Inflammatory macrophage (primary cell): Measurements from ENCODE around the gene EIF1.
"Not testable (repeated sequence)": the region's sequence is repeated elsewhere in the genome, so short reads cannot be mapped to it uniquely, and the experiment has no call there.

Experiments used
- DNase-seq, 2 donors: peaks; one replicate each; pipeline ENCODE4 v3.0.0-alpha.2; 2020 to 2022

The EIF1 gene

GRCh38 chr17:41655611-41656111, 33.0 kb upstream of the EIF1 start:
- no peak for DNase-seq

DNA sequence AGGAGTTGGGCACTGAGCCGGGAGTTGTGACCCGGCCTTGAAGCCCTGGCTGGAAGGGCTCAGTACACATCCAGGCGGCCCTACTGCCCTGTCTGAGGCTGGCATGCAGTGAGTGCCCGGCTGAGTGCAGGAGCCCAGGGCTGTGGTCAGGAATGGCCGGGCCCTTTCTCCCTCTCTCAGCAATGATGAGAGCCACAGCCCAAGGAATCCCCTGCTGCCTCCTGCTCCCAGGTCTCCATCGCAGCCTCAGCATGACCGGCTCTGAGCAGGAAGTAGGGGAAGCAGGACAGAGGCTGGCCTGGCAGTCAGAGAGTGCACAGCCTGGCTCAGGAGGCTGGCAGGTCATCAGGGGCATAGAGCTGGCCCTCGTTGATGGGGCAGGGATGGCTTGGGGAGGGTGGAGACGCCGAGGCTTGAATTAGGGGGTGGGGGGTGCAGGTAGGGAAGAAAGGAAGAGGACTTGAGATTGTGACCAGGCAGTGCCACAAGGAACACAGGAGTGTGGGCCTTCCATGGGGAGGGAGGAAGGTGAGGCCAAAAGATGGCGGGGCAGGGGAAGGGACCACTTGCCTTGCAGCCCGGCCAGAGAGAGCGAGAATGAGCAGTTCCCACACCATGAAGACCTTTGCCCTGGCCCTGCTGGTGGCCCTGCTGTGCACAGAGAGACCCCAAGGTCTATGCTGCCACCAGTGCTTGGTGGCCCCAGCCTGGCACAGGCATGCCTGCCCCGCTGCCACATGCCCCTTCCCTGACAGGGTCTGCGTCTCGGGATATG, 32.2 kb upstream of the EIF1 start:
- no peak for DNase-seq

- DNase-seq: no peak
Observed at GRCh38 chr17:41657176-41657754, 31.4 kb upstream of the EIF1 start.

DNA sequence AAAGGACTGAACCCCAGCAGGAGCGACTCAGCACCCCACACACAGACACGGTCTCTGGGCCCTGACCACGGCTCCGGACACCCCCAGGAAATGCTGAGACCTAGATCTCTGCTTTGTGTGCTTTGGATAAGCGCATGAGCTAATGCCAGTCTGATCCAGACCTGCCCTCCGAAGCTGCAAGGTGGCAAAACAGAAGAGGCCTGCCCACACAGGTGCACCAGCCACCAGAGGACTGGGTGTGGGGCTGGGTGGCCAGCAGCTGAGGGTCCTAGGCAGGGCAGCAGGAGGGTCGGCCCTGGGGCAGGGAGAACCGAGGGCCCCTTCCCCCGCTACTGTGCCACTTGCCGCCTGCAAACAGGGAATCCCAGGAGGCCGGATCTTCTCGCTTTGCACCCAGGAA, 30.7 kb upstream of the EIF1 start:
- no peak for DNase-seq

- DNase-seq: no peak
Observed at GRCh38 chr17:41658846-41659245, 29.8 kb upstream of the EIF1 start.

- DNase-seq: no peak
Observed at GRCh38 chr17:41659427-41660212, 29.1 kb upstream of the EIF1 start.

DNA sequence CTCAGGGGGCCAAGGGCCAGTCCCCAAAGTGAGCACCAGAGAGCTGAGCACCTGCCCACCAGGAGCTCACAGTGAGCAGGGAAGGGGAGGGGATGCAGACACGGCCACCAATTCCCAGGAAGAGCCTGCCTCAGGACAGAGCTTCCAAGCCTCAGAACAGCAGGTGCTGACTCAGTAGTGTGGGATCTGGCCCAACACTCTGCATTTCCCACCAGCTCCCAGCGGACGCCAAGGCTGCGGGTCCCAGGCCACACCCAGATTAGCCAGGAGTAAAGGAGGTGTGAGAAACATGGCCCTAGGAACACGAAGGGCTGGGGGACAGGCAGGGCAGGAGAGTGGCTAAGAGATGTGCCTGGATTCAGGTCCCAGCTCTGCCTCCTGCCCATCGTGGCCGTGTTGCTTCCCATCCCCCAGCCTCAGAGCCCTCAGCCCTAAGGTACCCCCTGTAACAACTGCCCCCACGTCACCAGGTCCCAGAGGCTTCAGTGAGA, 28.4 kb upstream of the EIF1 start:
- no peak for DNase-seq

GRCh38 chr17:41663451-41664171, 25.1 kb upstream of the EIF1 start:
- DNase-seq: no peak

DNA sequence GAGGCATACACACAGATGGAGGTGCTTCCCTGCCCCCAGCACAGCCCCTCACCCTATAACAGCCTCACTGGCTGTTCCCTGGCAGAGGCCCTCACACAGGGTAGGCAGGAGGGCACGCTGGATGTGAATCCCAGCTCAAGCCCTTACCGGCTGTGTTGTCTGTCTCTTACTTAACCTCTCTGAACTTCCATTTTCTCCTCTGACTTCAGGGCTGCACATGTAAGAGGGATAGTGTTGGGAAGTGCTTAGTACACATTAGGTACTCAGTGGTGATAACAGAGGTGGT, 24.6 kb upstream of the EIF1 start:
- DNase-seq: no peak

- DNase-seq: no peak
Observed at GRCh38 chr17:41664587-41665565, 23.8 kb upstream of the EIF1 start.

GRCh38 chr17:41665566-41666236, 23.0 kb upstream of the EIF1 start:
- peak; percentile 86 for DNase-seq

GRCh38 chr17:41666237-41666641, 22.4 kb upstream of the EIF1 start:
- peak in 1 of 2 donors; percentile 45 for DNase-seq

GRCh38 chr17:41666708-41667279, 21.9 kb upstream of the EIF1 start:
- DNase-seq: peak; percentile 72 to 74

DNA sequence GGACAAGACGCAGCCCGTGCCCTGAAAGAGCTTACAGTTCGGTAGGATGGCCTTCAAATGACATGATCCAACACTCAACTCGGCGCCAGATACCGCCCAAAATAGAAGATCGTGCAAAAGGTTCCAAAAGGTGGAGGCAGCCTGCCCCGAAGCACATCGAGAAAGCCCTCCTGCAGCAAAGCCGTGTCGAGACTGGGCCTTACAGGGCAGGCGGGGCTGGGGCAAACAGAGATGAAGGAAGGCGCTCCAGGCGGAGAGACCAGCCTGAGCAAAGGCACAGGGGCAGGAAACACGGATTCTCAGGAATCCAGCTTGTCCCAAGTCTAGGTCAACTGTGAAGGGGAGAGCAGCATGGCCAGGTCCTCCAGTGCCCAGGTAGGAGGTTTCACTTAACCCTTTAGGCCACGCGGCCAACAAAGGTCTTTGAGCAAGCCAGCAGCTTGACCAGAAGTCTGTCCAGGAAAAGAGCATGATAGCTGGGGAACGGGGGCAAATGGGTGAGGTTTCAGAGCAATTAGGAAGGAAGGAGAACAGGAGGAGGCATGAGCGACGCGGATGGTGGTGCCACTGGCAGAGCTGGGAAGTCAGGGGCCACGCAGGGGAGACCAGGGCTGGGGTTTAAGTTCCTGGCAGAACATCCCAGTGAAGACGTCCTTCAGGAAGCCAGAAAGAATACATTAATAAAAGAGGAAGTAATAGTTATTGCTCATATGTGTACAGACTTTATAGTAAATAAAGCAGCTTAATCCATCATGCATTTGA, 21.2 kb upstream of the EIF1 start:
- DNase-seq: peak; percentile 24 to 57

DNA sequence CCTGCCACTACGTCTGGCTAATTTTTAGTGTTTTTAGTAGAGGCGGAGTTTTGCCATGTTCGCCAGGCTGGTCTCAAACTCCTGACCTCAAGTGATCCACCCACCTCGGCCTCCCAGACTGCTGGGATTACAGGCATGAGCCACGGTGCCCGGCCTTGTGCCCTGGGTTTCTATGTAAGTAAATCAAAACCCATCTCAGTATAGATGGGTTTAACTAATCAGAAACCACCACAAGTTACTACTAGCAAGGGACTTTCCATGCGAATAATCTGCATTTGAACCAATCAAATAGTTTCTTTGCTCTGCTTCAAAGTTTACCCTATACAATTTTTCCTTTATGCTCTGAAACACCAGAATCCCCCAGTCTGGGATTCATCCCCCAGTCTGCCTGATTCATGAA, 16.5 kb upstream of the EIF1 start:
- no peak for DNase-seq

GRCh38 chr17:41675157-41676057, 13.3 kb upstream of the EIF1 start:
- not testable (repeated sequence) for DNase-seq

- DNase-seq: no peak
Observed at GRCh38 chr17:41676058-41676419, 12.6 kb upstream of the EIF1 start.

GRCh38 chr17:41678411-41678906, 10.2 kb upstream of the EIF1 start:
- DNase-seq: peak; percentile 66 to 72
